Endodermal cell (in vitro differentiated cells): ENCODE data around the gene CAMKK2. TPM values are rescaled to one million over a fixed set of nuclear protein-coding genes. Genes with fewer than 3 reads are reported as not detected.

ENCODE experiments used
- DNase-seq: peaks from one replicate; pipeline ENCODE4 v3.0.0-alpha.2; 2017
- H3K27ac ChIP-seq: 2 replicates; pipeline ENCODE4 v1.5.1; 2013; ENCODE audit warnings: mild to moderate bottlenecking, low read depth, low read length, moderate library complexity
- H3K27me3 ChIP-seq: 2 replicates; pipeline ENCODE4 v1.6.1; 2013; ENCODE audit warnings: mild to moderate bottlenecking, low read length, moderate library complexity; ENCODE audit not compliant: insufficient read depth, control insufficient read depth, poor library complexity, severe bottlenecking
- H3K36me3 ChIP-seq: 2 replicates; pipeline ENCODE4 v1.7.0; 2013; ENCODE audit warnings: mild to moderate bottlenecking, low read length, moderate library complexity; ENCODE audit not compliant: control insufficient read depth, insufficient read depth
- H3K4me1 ChIP-seq: one replicate; pipeline ENCODE4 v1.7.0; 2013; ENCODE audit warnings: low read length; ENCODE audit not compliant: control insufficient read depth, insufficient read depth
- H3K4me3 ChIP-seq: 2 replicates; pipeline ENCODE4 v1.5.1; 2013; ENCODE audit warnings: mild to moderate bottlenecking, low read length, moderate library complexity
- H3K9ac ChIP-seq: 2 replicates; pipeline ENCODE4 v1.6.1; 2013; ENCODE audit warnings: mild to moderate bottlenecking, low read length, moderate library complexity; ENCODE audit not compliant: poor library complexity, severe bottlenecking; ENCODE audit errors: extremely low read depth
- H3K9me3 ChIP-seq: 2 replicates; pipeline ENCODE4 v1.6.1; 2013; ENCODE audit warnings: mild to moderate bottlenecking, low read length, moderate library complexity; ENCODE audit not compliant: control insufficient read depth
- H3K27ac Mint-ChIP-seq: 2 replicates; pipeline ENCODE4 v1.8.0; 2020; ENCODE audit warnings: mixed read lengths
- H3K27me3 Mint-ChIP-seq: 2 replicates; pipeline ENCODE4 v1.8.0; 2021; ENCODE audit warnings: mild to moderate bottlenecking, mixed read lengths; ENCODE audit not compliant: insufficient read depth
- H3K36me3 Mint-ChIP-seq: 2 replicates; pipeline ENCODE4 v1.8.0; 2020; ENCODE audit warnings: low read depth, mixed read lengths
- H3K4me1 Mint-ChIP-seq: 2 replicates; pipeline ENCODE4 v1.8.0; 2020; ENCODE audit warnings: mixed read lengths
- H3K4me3 Mint-ChIP-seq: 2 replicates; pipeline ENCODE4 v1.8.0; 2020; ENCODE audit warnings: mild to moderate bottlenecking, moderate library complexity, mixed read lengths
- H3K9me3 Mint-ChIP-seq: 2 replicates; pipeline ENCODE4 v1.8.0; 2020; ENCODE audit warnings: mild to moderate bottlenecking, mixed read lengths
- WGBS, 2 experiments: methylation state at CpG; one replicate each; pipeline versions ENCODE4 v1.1.5 to v1.1.7; 2013; ENCODE audit warnings: missing lambda C conversion rate in 2 of 2, mixed read lengths in 1 of 2; ENCODE audit not compliant: insufficient coverage in 1 of 2, insufficient read length in 1 of 2; 5-methylcytosine and 5-hydroxymethylcytosine counted together
- total RNA-seq, 2 donors: library from RNA; stranded (reverse); fragmentation: NEBNext Ultra II Directional in 1 of 2; extraction: Animal tissue kit (Norgen Biotek cat#: 25700) in 1 of 2; gene quantifications; 2 replicates in 1 of 2; 3 replicates in 1 of 2; pipeline ENCODE4 v1.2.1, GENCODE V29; 2021
- TF ChIP-seq, protein P1 (sequence below): fragments of 200-600 bp; sonication (generic); conservative IDR thresholded peaks from 2 replicates; pipeline ENCODE4 v1.5.0; 2021; ENCODE audit warnings: antibody characterized with exemption, mild to moderate bottlenecking

Gene CAMKK2
- total RNA-seq, 2 donors from 2014 or later, result 95.8 to 113 TPM

DNA sequence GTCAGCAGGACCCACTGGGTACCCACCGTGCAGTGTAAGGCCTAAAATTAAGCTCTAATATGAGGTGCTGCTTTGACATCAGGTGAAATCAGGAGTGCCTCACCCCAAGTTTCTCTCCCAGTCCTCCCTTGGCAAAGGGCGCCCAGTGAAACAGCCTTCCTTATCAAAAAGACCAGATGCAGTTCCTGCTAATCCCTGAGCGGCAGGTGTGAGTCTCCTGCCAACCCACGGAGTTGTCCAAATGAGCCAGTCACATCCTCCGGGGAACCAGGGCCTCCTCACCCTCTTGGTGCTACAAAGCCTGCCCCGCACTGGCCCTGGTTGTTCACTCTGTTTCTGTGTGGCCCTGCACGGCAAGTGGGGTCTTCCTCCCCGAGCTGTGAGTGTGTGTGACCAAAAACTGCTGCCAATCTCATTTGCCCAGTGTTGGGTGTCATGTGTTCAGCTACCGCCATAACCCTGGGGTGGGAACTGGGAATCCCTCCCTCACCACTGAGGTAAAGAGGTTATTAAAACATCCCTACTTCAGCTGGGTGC lies 106.8 kb downstream of the CAMKK2 start:
- H3K9me3 ChIP-seq, result no peaks in the 10 kb centered on the region
- no peaks in the 10 kb centered on the region for H3K4me1 ChIP-seq
- H3K36me3 Mint-ChIP-seq, result no peaks in the 10 kb centered on the region
- H3K4me1 Mint-ChIP-seq, result no peaks in the 10 kb centered on the region
- DNase-seq, result peak; percentile 65
- H3K27me3 Mint-ChIP-seq, result peaks cover 2% of the 10 kb centered on the region
- H3K4me3 Mint-ChIP-seq, result no peak overlapping the region
- H3K9me3 Mint-ChIP-seq, result no peaks in the 10 kb centered on the region
- H3K36me3 ChIP-seq, result no peaks in the 10 kb centered on the region
- TF ChIP-seq, protein P1, sequence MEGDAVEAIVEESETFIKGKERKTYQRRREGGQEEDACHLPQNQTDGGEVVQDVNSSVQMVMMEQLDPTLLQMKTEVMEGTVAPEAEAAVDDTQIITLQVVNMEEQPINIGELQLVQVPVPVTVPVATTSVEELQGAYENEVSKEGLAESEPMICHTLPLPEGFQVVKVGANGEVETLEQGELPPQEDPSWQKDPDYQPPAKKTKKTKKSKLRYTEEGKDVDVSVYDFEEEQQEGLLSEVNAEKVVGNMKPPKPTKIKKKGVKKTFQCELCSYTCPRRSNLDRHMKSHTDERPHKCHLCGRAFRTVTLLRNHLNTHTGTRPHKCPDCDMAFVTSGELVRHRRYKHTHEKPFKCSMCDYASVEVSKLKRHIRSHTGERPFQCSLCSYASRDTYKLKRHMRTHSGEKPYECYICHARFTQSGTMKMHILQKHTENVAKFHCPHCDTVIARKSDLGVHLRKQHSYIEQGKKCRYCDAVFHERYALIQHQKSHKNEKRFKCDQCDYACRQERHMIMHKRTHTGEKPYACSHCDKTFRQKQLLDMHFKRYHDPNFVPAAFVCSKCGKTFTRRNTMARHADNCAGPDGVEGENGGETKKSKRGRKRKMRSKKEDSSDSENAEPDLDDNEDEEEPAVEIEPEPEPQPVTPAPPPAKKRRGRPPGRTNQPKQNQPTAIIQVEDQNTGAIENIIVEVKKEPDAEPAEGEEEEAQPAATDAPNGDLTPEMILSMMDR, result peak; percentile 25
- WGBS, 2 experiments, result 89 to 93% methylated on average over 7 to 9 of the region's 9 CpGs
- no peaks in the 10 kb centered on the region for H3K27me3 ChIP-seq
- no peak overlapping the region for H3K27ac ChIP-seq
- no peak overlapping the region for H3K9ac ChIP-seq
- H3K4me3 ChIP-seq, result no peak overlapping the region
- H3K27ac Mint-ChIP-seq, result no peak overlapping the region

DNA sequence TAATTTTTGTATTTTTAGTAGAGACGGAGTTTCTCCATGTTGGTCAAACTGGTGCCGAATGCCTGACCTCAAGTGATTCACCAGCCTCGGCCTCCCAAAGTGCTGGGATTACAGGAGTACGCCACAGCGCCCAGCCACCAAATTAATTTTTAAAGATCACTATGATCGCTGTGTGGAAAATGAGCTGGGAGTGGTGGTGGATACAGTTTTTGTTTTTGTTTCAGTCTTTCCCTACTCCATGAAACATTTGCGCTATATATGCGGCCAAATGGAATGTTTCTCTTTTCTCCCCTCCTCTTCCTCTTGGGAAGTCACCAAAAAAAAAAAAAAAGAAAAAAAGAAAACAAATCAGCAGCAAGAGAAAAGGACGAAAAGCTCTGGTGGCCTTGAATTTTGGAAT lies 107.4 kb downstream of the CAMKK2 start:
- Mint-ChIP-seq H3K9me3 (no peaks in the 10 kb centered on the region), H3K4me3 (no peak overlapping the region), H3K27ac (no peak overlapping the region), H3K27me3 (peaks cover 2% of the 10 kb centered on the region), H3K4me1 (no peaks in the 10 kb centered on the region), H3K36me3 (no peaks in the 10 kb centered on the region)
- Histone ChIP-seq H3K4me3 (no peak overlapping the region), H3K9ac (no peak overlapping the region), H3K27ac (no peak overlapping the region), H3K36me3 (no peaks in the 10 kb centered on the region), H3K9me3 (no peaks in the 10 kb centered on the region), H3K4me1 (no peaks in the 10 kb centered on the region), H3K27me3 (no peaks in the 10 kb centered on the region)
- DNase-seq, result no peak
- TF ChIP-seq, protein P1, result no peak
- WGBS, 2 experiments, result 88 to 94% methylated on average over 4 to 8 of the region's 9 CpGs

DNA sequence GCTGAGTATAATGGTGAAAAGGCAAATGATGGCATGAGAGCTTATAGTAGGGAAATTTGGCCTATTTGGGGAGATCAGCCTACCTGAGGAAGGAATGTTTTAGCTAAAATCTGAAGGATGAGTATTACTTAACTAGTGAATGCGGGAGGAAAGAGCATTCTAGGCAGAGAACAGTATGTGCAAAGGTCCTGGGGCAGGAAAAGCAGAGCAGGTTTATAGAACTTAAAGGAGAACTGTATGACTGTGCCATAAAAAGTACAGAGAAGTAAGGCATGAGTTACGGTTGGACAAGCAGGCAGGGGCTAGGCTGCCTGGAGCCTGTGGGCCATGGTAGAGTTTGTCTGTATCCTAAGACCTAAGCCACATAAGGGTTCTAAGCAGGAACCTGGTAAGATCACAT lies 108.3 kb downstream of the CAMKK2 start:
- Mint-ChIP-seq H3K27me3 (peaks cover 2% of the 10 kb centered on the region), H3K27ac (no peak overlapping the region), H3K36me3 (no peaks in the 10 kb centered on the region), H3K4me1 (no peaks in the 10 kb centered on the region), H3K4me3 (no peak overlapping the region), H3K9me3 (no peaks in the 10 kb centered on the region)
- Histone ChIP-seq H3K36me3 (no peaks in the 10 kb centered on the region), H3K27ac (no peak overlapping the region), H3K27me3 (no peaks in the 10 kb centered on the region), H3K4me1 (no peaks in the 10 kb centered on the region), H3K9me3 (no peaks in the 10 kb centered on the region), H3K4me3 (no peak overlapping the region), H3K9ac (no peak overlapping the region)
- TF ChIP-seq, protein P1, result no peak
- no peak for DNase-seq
- 90 to 100% methylated on average over 2 of the region's 2 CpGs for WGBS, 2 experiments

Other genes starting within 250 kb of the CAMKK2 start
- under 1 TPM in 1 of 2 donors, not detected in 1; 0.18 TPM for gene P2RX7, start 163.8 kb downstream of the CAMKK2 start, total RNA-seq
- 10 to 100 TPM; 11.5 to 21.1 TPM for gene P2RX4, start 86.6 kb downstream of the CAMKK2 start, total RNA-seq
- gene ANAPC5, start 55.7 kb upstream of the CAMKK2 start, total RNA-seq, result 100 to 1,000 TPM in 1 of 2 donors, 10 to 100 TPM in 1; 87.7 to 111 TPM
- 10 to 100 TPM; 72.6 to 74.7 TPM for gene RNF34, start 103.4 kb upstream of the CAMKK2 start, total RNA-seq